H54 (cell line): Measurements from ENCODE around the gene RDH16.
"Not testable (repeated sequence)": the region's sequence is repeated elsewhere in the genome, so short reads cannot be mapped to it uniquely, and the experiment has no call there.

Experiments used
- DNase-seq: peaks from one replicate; pipeline ENCODE4 v3.0.0; 2011; ENCODE audit warnings: low spot score, mixed read lengths; ENCODE audit not compliant: insufficient read length
- FAIRE-seq: peaks from 3 replicates; lab custom pipeline; 2011; peaks lifted over from hg19 to GRCh38; lab: Jason Lieb, UNC
- POLR2A ChIP-seq: IDR thresholded peaks from 2 replicates; pipeline ENCODE4 v1.6.1; 2011; ENCODE audit warnings: low read depth, mild to moderate bottlenecking, low read length

RDH16 gene

GRCh38 chr12:56994231-56994746 lies 36.9 kb upstream of the RDH16 start:
- FAIRE-seq (no peak), DNase-seq (no peak)
- no peak for TF ChIP-seq POLR2A

DNA sequence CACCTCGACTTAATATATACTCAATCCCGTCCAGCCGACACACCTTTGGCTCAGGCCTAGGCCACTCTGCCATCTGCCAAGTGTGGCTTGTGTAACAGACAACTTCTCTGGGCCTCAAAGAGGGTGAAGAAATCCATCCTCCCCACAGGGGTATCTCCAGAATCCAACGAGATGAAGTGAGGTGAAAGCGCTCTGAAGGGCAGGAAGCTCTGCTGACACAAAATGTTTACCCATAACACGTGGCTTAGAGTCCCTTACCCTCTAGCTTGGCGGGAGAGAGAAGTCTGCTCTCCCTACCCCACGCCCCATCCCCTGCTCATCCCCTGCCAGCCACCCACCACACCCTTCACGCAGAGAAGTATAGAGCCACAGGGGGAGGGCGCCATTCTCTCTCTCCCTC lies 35.9 kb upstream of the RDH16 start:
- TF ChIP-seq POLR2A: no peak
- FAIRE-seq (no peak), DNase-seq (no peak)

- FAIRE-seq (no peak), DNase-seq (no peak)
- no peak for TF ChIP-seq POLR2A
These were observed 34.2 kb upstream of the RDH16 start for GRCh38 chr12:56991319-56992246.

DNA sequence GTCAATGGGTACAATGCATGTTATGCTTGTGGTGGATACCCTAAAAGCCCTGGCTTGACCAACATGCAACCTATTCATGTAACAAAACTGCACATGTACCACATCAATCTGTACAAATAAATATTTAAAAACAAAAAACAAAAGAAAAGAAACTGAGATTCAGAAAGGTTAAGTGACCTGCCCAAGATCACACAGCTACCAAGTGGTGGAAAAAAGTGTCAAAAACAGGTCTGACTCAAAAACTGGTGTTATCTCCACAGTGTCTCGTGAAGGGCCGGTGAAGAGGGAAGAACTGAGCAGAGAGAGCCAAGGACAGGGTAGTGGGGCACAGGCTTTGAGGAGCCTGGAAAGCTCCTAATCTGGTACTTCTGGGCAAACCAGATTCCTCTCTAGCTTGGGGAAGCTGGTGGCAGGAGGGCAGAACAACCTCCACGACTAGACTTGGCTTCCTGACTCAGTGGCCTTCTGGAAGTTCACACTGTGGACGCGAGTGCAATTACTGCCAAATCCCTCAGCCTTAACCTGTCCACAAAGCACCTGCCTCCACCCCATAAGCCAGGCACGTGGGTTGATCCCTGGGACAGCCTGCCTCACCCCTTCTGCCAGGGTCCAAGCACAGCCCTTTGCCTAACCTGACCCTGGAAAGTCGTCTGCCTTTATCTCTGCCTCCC lies 33.4 kb upstream of the RDH16 start:
- no peak for DNase-seq
- TF ChIP-seq POLR2A: no peak
- FAIRE-seq: no peak

- TF ChIP-seq POLR2A: no peak
- no peak for DNase-seq
- no peak for FAIRE-seq
These were observed 32.6 kb upstream of the RDH16 start for GRCh38 chr12:56989861-56990610.

DNA sequence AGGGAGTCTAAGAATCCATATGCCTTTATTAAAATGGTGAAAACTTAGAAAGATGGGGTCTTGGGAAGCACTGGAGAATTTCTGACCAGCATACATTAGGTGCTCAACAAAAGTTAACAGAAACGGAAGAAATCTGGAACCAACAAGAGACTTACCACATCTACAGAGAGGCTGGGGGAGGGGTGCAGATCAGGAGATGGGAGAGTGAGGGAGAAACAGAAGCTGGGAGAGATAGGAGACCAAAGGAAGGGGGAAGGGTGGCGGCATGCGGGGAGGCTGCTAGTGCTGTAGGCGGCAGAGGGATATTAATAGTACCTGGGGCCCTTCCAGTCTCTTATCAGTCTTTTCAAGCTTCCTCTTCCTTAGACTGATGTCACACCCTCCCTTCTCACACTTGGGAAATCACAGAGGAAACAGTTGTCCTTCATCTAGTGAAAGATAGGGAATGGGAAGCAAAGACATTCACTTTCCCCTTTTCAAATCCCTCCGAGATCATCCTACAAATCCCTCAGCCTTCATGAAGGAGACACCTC lies 30.9 kb upstream of the RDH16 start:
- FAIRE-seq: no peak
- TF ChIP-seq POLR2A: no peak
- no peak for DNase-seq

GRCh38 chr12:56987551-56988053 lies 30.2 kb upstream of the RDH16 start:
- DNase-seq: peak; percentile 71
- no peak for FAIRE-seq
- no peak for TF ChIP-seq POLR2A

DNA sequence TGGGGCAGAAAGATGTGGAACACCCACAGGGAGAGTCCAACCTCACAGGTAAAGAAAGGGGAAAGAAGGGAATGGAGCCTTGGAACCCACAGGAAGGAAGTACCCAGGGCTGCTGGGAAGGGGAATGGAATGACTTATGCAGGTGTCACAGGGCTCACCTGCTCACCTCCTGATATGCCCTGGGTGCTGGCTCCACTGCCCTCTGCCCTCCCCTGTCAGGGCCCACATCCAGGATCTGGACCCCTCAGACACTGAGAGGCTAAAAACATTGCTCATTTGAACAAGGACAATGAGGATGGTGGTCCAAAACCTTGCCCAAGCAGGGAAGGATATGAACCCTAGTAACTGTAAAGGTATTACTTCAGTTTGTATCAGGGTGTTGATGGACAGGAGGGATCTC lies 29.6 kb upstream of the RDH16 start:
- no peak for TF ChIP-seq POLR2A
- no peak for FAIRE-seq
- DNase-seq: no peak

DNA sequence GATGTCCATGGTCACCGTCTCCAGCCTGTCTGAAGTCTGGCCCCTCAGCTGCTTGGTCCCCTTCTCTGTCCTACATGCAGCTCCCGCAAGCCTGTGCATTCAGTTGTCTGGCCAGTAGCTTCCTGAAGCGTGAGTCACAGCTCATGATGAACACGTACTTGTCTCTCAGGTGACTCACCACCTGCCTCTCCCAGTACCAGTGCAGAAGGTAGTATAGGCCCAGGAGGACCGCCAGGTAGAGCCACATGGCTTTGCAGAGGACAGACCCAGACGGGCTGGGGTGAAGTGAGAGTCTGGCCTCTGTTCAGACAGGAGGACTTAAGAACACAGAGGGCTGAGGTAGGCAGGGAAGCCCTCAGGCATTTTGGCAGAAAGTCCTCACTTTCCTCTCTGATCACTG lies 28.3 kb upstream of the RDH16 start:
- DNase-seq (peak; percentile 44), FAIRE-seq (peak; percentile 82)

DNA sequence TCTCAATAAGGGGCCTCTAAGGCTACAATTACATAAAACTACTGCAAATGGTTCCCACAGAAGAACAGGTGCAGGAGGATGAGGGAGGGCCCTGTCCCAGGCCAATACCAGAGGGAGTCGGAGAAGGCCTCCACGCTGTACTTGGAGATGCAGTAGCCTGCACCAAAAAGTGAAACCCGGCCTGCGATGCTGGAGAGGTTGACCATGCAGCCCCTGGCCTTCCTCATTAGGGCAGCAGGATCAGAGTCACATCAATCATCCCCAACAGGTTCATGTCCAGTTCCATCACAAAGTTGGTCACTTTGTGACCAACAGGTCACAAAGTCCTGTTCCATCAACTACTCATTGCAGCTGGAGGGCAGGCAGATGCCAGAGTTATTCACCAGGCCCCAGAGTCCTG lies 26.0 kb upstream of the RDH16 start:
- FAIRE-seq (no peak), DNase-seq (no peak)
- TF ChIP-seq POLR2A: no peak

GRCh38 chr12:56982578-56983236 lies 25.3 kb upstream of the RDH16 start:
- not testable (repeated sequence) for DNase-seq, FAIRE-seq

DNA sequence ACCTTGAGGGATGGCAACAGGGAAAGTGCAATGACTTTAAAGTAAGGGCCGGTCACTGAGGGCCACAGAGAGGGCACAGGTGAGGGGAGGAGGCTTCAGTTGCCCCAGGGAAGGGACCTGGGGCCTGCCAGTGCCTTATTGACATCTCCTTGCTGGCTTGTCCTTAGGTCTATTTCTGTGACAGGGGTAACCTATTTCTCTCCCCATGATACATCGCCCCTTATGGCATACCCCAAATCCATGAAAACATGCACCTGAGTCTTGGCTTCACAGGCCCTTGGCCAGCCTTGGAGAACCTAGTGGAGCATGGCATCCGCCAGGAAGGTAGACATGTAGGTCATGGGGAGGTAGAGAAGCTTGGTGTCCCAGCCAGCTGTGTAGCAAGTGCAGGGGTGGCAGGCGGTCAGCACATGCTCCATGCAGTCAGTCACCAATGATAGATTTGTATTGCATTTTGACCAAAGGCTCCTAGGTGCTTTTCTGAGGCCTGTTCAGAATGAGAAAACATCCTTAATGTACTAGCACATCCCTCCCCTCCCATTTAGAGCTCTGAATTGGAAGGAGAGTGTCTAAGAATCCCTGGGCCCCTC lies 23.6 kb upstream of the RDH16 start:
- TF ChIP-seq POLR2A: no peak
- FAIRE-seq (no peak), DNase-seq (no peak)

DNA sequence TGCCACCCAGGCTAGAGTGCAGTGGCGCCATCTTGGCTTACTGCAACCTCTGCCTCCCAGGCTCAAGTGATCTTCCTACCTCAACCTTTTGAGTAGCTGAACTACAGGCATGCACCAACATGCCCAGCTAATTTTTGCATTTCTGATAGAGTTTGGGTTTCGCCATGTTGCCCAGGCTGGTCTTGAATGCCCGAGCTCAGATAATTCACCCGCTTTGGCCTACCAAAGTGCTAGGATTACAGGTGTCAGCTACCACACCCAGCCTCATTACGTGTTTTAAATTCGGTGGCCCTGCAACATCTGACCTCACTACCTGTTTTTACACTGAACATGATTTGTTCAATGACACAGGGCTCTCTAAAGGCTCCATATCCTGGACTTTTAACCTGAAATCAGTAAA lies 22.9 kb upstream of the RDH16 start:
- FAIRE-seq (no peak), DNase-seq (no peak)
- TF ChIP-seq POLR2A: no peak
